Peyer's patch (tissue), 4 donors: ENCODE data around the gene UNC13C.

Source experiments
- CTCF ChIP-seq, 6 experiments: fragments of 450-650 bp in 4 of 6; fragments of 200-600 bp in 2 of 6; sonication (generic) in 1 of 6; IDR thresholded peaks; one replicate each; pipeline ENCODE4 v1.5.1; 2017 to 2019; ENCODE audit warnings: antibody characterized with exemption in 6 of 6, mild to moderate bottlenecking in 3 of 6, moderate library complexity in 1 of 6
- POLR2A ChIP-seq, 2 donors: fragments of 450-650 bp; IDR thresholded peaks; one replicate each; pipeline ENCODE4 v1.5.1; 2017; ENCODE audit warnings: antibody characterized with exemption in 2 of 2, mild to moderate bottlenecking in 2 of 2, moderate library complexity in 2 of 2

GRCh38 chr15:54620916-54621315 is 642.7 kb downstream of the UNC13C start:
- no peak for TF ChIP-seq POLR2A (IDR thresholded peaks at IDR 0.05)
- TF ChIP-seq CTCF (IDR thresholded peaks at IDR 0.05) = no peak
